Transverse colon (tissue), 4 donors: ENCODE data around the gene FBXL13. TPM values are rescaled to one million over a fixed set of nuclear protein-coding genes. Genes with fewer than 3 reads are reported as not detected.

ENCODE experiments used
- DNase-seq: peaks from one replicate; pipeline ENCODE4 v3.0.0-alpha.2; 2019
- H3K27ac ChIP-seq, 4 donors: fragments of 200-600 bp; sonication (generic); 2 replicates each; pipeline ENCODE4 v1.5.1; 2016 to 2018; ENCODE audit warnings: inconsistent platforms in 4 of 4
- H3K27me3 ChIP-seq: fragments of 200-600 bp; sonication (generic); 2 replicates; pipeline ENCODE4 v1.5.1; 2017; ENCODE audit warnings: inconsistent platforms
- H3K36me3 ChIP-seq, 4 donors: fragments of 200-600 bp; sonication (generic); 2 replicates each; pipeline ENCODE4 v1.5.1; 2017 to 2019; ENCODE audit warnings: inconsistent platforms in 4 of 4
- H3K4me1 ChIP-seq, 4 donors: fragments of 200-600 bp; sonication (generic); 2 replicates each; pipeline ENCODE4 v1.5.1; 2017 to 2020; ENCODE audit warnings: inconsistent platforms in 4 of 4
- H3K4me3 ChIP-seq, 4 donors: fragments of 200-600 bp; sonication (generic); 1 replicate in 1 of 4; 2 replicates in 3 of 4; pipeline versions ENCODE4 v1.5.1 to v1.6.1; 2017 to 2019; ENCODE audit warnings: inconsistent platforms in 4 of 4
- H3K9me3 ChIP-seq, 2 donors: fragments of 200-600 bp; sonication (generic); 2 replicates each; pipeline ENCODE4 v1.5.1; 2017 to 2019; ENCODE audit warnings: inconsistent platforms in 2 of 2
- EP300 ChIP-seq: sonication (generic); formaldehyde crosslinking; IDR thresholded peaks from one replicate; pipeline ENCODE4 v1.6.1; 2017; ENCODE audit warnings: antibody characterized with exemption, low read depth
- POLR2A ChIP-seq: fragments of 450-650 bp; IDR thresholded peaks from one replicate; pipeline ENCODE4 v1.6.1; 2016; ENCODE audit warnings: antibody characterized with exemption, mild to moderate bottlenecking, moderate library complexity
- POLR2AphosphoS5 ChIP-seq, 3 donors: sonication (generic); formaldehyde crosslinking; IDR thresholded peaks; one replicate each; pipeline ENCODE4 v1.6.1; 2016; ENCODE audit warnings: antibody characterized with exemption in 3 of 3
- WGBS, 2 donors: methylation state at CpG; one replicate each; pipeline ENCODE4 v1.1.5; 2018; ENCODE audit warnings: low coverage in 1 of 2; 5-methylcytosine and 5-hydroxymethylcytosine counted together
- in situ Hi-C, 4 donors: fragments of 200-750 bp; cut with MboI; loops; one replicate each; pipeline versions ENCODE4 v1.15.0 to v1.15.1; 2017; ENCODE audit warnings: low sequenced_read_pairs in 3 of 4, low pct_ligation_motif_present in 1 of 4, low pct_unique_long_range_greater_than_20kb in 1 of 4
- intact Hi-C: fragments of 100-400 bp; cut with DNase I; formaldehyde crosslinking; loops from one replicate; pipeline ENCODE4 v1.15.1; 2023; ENCODE audit warnings: low total_unique reads
- total RNA-seq, 4 donors: library from RNA; depleted of rRNA; stranded (reverse); fragments of >200 nt; gene quantifications; one replicate each; pipeline ENCODE4 v1.1.0, GENCODE V29; 2016
- TF ChIP-seq, protein P1 (sequence below), 5 experiments: fragments of 200-600 bp in 3 of 5; fragments of 450-650 bp in 2 of 5; sonication (generic) in 3 of 5; IDR thresholded peaks; 1 replicate in 2 of 5; 2 replicates in 3 of 5; pipeline ENCODE4 v1.5.1; 2016 to 2017; ENCODE audit warnings: antibody characterized with exemption in 5 of 5, inconsistent platforms in 3 of 5, mild to moderate bottlenecking in 2 of 5, moderate library complexity in 1 of 5

FBXL13 gene
- total RNA-seq, 4 donors from 2014 or later: 0.96 to 6.8 (median 1.9) TPM; not detected in 1

DNA sequence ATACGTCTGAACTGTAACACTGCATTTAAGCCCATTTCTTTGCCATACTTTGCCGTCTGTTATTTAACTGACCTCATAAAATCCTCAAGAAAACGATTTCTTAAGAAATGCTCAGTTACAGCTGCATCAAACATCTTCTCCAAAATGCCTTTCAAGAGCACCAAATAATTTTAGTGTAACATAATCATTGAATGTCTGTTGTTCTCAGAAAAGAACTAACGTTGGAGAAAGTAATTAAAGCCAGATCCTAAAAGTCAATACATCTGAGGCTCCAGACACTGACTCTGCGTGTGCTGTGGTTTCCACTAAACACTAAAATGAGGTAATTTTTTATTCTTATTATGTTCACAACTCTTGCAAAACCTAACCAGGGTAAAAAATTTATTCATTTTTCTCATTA, 225.5 kb downstream of the FBXL13 start:
- Histone ChIP-seq H3K4me1 (no peaks in the 10 kb centered on the region), H3K4me3 (no peak overlapping the region), H3K36me3 (no peaks in the 10 kb centered on the region), H3K9me3 (no peaks in the 10 kb centered on the region), H3K27ac (no peak overlapping the region), H3K27me3 (no peaks in the 10 kb centered on the region)
- DNase-seq: no peak
- TF ChIP-seq POLR2AphosphoS5 (IDR thresholded peaks at IDR 0.05) (no peak), EP300 (no peak), POLR2A (no peak)
- TF ChIP-seq, protein P1, sequence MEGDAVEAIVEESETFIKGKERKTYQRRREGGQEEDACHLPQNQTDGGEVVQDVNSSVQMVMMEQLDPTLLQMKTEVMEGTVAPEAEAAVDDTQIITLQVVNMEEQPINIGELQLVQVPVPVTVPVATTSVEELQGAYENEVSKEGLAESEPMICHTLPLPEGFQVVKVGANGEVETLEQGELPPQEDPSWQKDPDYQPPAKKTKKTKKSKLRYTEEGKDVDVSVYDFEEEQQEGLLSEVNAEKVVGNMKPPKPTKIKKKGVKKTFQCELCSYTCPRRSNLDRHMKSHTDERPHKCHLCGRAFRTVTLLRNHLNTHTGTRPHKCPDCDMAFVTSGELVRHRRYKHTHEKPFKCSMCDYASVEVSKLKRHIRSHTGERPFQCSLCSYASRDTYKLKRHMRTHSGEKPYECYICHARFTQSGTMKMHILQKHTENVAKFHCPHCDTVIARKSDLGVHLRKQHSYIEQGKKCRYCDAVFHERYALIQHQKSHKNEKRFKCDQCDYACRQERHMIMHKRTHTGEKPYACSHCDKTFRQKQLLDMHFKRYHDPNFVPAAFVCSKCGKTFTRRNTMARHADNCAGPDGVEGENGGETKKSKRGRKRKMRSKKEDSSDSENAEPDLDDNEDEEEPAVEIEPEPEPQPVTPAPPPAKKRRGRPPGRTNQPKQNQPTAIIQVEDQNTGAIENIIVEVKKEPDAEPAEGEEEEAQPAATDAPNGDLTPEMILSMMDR (IDR thresholded peaks at IDR 0.05): no peak
- 83% methylated on average over 5 of the region's 5 CpGs for WGBS, 2 donors
- in situ Hi-C loops (no loop called here), intact Hi-C loops (no loop called here)

DNA sequence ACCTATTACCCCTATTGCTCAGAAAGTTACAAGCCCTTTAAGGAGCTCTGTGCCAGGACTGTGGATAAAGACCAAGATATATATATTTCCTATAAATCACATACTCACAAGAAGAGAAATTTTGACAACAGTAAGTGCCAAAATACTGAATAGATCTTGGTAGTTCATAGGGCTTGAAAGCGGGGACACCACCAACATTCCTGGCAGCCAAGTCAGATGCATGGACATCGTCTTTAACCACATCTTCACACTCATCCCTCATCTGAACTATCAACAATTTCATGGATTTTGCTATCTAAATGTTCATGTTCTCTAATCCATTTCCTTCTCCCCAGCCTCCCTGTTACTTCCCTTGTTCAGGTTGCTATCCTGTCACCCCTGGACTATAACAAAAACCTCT, 229.2 kb downstream of the FBXL13 start:
- 91 to 94% methylated on average over 2 of the region's 2 CpGs for WGBS, 2 donors
- in situ Hi-C loops: no loop called here
- Histone ChIP-seq H3K27me3 (no peaks in the 10 kb centered on the region), H3K4me3 (no peak overlapping the region), H3K9me3 (no peaks in the 10 kb centered on the region), H3K36me3 (no peaks in the 10 kb centered on the region), H3K4me1 (no peaks in the 10 kb centered on the region), H3K27ac (no peak overlapping the region)
- intact Hi-C loops: no loop called here
- no peak for DNase-seq
- TF ChIP-seq, protein P1 (IDR thresholded peaks at IDR 0.05): no peak
- no peak for TF ChIP-seq POLR2AphosphoS5 (IDR thresholded peaks at IDR 0.05)
- TF ChIP-seq POLR2A: no peak
- TF ChIP-seq EP300: no peak

DNA sequence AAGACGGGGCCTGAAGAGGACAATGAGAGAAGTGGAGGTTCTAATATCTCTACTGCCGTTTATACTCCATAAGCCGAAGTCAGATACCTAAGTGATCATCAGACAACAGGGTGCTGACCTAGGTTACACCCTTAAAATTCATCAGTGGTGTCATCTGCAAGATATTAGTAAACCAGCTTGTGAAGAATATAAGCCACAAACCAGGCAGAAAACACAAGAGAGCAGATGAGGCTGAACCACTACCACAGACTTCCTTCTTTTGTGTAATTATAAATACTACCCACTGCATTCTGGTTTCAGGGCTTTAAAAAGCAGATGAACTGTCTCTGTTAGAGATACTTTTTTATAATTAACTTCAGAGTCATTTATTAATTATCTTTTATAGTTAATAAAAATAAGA, 230.7 kb downstream of the FBXL13 start:
- Histone ChIP-seq H3K9me3 (no peaks in the 10 kb centered on the region), H3K36me3 (no peaks in the 10 kb centered on the region), H3K27me3 (no peaks in the 10 kb centered on the region), H3K4me3 (no peak overlapping the region), H3K4me1 (no peaks in the 10 kb centered on the region), H3K27ac (no peak overlapping the region)
- no peak for DNase-seq
- intact Hi-C loops: no loop called here
- in situ Hi-C loops: no loop called here
- TF ChIP-seq POLR2AphosphoS5 (IDR thresholded peaks at IDR 0.05) (no peak), EP300 (no peak), POLR2A (no peak)
- TF ChIP-seq, protein P1 (IDR thresholded peaks at IDR 0.05): no peak
- 78 to 83% methylated on average over 3 of the region's 3 CpGs for WGBS, 2 donors

DNA sequence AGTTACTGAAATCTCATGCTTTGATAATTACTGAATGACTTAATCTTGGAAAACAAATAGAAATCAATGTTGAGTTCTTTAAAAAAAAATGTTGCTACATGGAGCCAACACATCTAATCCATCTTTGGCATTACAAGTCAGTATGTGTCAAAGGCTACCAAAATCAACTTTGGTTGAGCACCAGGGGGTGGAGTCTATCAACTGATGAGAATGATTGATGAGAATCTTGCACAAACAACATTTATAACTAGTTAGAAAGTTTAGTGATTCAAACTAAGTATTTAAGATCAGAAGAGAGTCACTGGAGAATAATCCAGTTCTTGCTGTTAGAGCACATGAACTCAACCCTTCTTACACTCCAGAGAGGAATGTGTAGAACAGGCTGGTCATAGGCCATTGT, 232.3 kb downstream of the FBXL13 start:
- Histone ChIP-seq H3K36me3 (no peaks in the 10 kb centered on the region), H3K27me3 (no peaks in the 10 kb centered on the region), H3K4me3 (no peak overlapping the region), H3K9me3 (no peaks in the 10 kb centered on the region), H3K4me1 (no peaks in the 10 kb centered on the region), H3K27ac (no peak overlapping the region)
- intact Hi-C loops (no loop called here), in situ Hi-C loops (no loop called here)
- TF ChIP-seq, protein P1 (IDR thresholded peaks at IDR 0.05): no peak
- TF ChIP-seq POLR2A: no peak
- no peak for TF ChIP-seq POLR2AphosphoS5 (IDR thresholded peaks at IDR 0.05)
- no peak for TF ChIP-seq EP300
- DNase-seq: no peak
